ENCODE results near the gene COLQ. TPM values are rescaled to one million over a fixed set of nuclear protein-coding genes. Genes with fewer than 3 reads are reported as not detected.
A peak's percentile ranks its signal among the peaks of the same experiment; 100 is the strongest.

COLQ gene
- total RNA-seq, 1 donor from 2014 or later, result 1.5 TPM

GRCh38 chr3:15558581-15558980 lies 37.1 kb upstream of the COLQ start:
- Histone ChIP-seq H3K27ac (no peak overlapping the region), H3K9ac (no peak overlapping the region), H3F3A (ENCODE audit: low read depth) (peaks cover 17% of the 10 kb centered on the region), H2AFZ (replicated peaks) (no peak overlapping the region), H3K4me3 (no peak overlapping the region), H3K4me2 (no peak overlapping the region), H4K20me1 (ENCODE audit: low read depth) (no peaks in the 10 kb centered on the region), H3K79me2 (ENCODE audit: low read depth) (no peaks in the 10 kb centered on the region), H3K27me3 (no peaks in the 10 kb centered on the region), H3K9me3 (ENCODE audit: low read depth) (no peaks in the 10 kb centered on the region), H3K36me3 (no peaks in the 10 kb centered on the region), H3K4me1 (peaks cover 13% of the 10 kb centered on the region)
- Mint-ChIP-seq H3K36me3 (peaks cover 8% of the 10 kb centered on the region), H3K27ac (no peak overlapping the region), H3K9me3 (no peaks in the 10 kb centered on the region), H3K4me1 (no peaks in the 10 kb centered on the region), H3K4me3 (no peak overlapping the region), H3K27me3 (ENCODE audit: insufficient read depth, low read depth) (peaks cover 4% of the 10 kb centered on the region)
- no peak for TF ChIP-seq EZH2phosphoT487 (IDR thresholded peaks at IDR 0.05)
- TF ChIP-seq CTCF (IDR thresholded peaks at IDR 0.05), result no peak
- TF ChIP-seq EZH2 (IDR thresholded peaks at IDR 0.05), result no peak
- DNase-seq (ENCODE audit: low spot score), result no peak

- TF ChIP-seq EZH2phosphoT487 (IDR thresholded peaks at IDR 0.05), result no peak
- TF ChIP-seq CTCF (IDR thresholded peaks at IDR 0.05), result peak; percentile 75
- Histone ChIP-seq H3K79me2 (ENCODE audit: low read depth) (no peaks in the 10 kb centered on the region), H3F3A (ENCODE audit: low read depth) (peaks cover 17% of the 10 kb centered on the region), H3K9me3 (ENCODE audit: low read depth) (no peaks in the 10 kb centered on the region), H3K4me2 (no peak overlapping the region), H3K36me3 (no peaks in the 10 kb centered on the region), H2AFZ (replicated peaks) (no peak overlapping the region), H4K20me1 (ENCODE audit: low read depth) (no peaks in the 10 kb centered on the region), H3K4me3 (no peak overlapping the region), H3K4me1 (peaks cover 13% of the 10 kb centered on the region), H3K9ac (no peak overlapping the region), H3K27ac (no peak overlapping the region), H3K27me3 (no peaks in the 10 kb centered on the region)
- no peaks in the 10 kb centered on the region for H3K9me3 Mint-ChIP-seq
- DNase-seq (ENCODE audit: low spot score), result peak; percentile 57
- peaks cover 4% of the 10 kb centered on the region for H3K27me3 Mint-ChIP-seq (ENCODE audit: insufficient read depth, low read depth)
- H3K4me3 Mint-ChIP-seq, result no peak overlapping the region
- peaks cover 1% of the 10 kb centered on the region for H3K36me3 Mint-ChIP-seq
- no peak overlapping the region for H3K27ac Mint-ChIP-seq
- no peaks in the 10 kb centered on the region for H3K4me1 Mint-ChIP-seq
Measured at GRCh38 chr3:15557511-15557946, 36.0 kb upstream of the COLQ start.

- Mint-ChIP-seq H3K27ac (no peak overlapping the region), H3K4me3 (no peak overlapping the region), H3K9me3 (no peaks in the 10 kb centered on the region), H3K27me3 (ENCODE audit: insufficient read depth, low read depth) (peaks cover 4% of the 10 kb centered on the region), H3K36me3 (peaks cover 1% of the 10 kb centered on the region), H3K4me1 (no peaks in the 10 kb centered on the region)
- Histone ChIP-seq H3K4me2 (no peak overlapping the region), H3K9ac (no peak overlapping the region), H3K4me1 (peaks cover 13% of the 10 kb centered on the region), H3K27ac (no peak overlapping the region), H3K4me3 (no peak overlapping the region), H3F3A (ENCODE audit: low read depth) (peaks cover 15% of the 10 kb centered on the region), H2AFZ (replicated peaks) (no peak overlapping the region), H3K79me2 (ENCODE audit: low read depth) (no peaks in the 10 kb centered on the region), H3K36me3 (no peaks in the 10 kb centered on the region), H3K27me3 (no peaks in the 10 kb centered on the region), H4K20me1 (ENCODE audit: low read depth) (no peaks in the 10 kb centered on the region), H3K9me3 (ENCODE audit: low read depth) (no peaks in the 10 kb centered on the region)
- no peak for TF ChIP-seq EZH2 (IDR thresholded peaks at IDR 0.05)
- TF ChIP-seq EZH2phosphoT487 (IDR thresholded peaks at IDR 0.05), result no peak
- no peak for TF ChIP-seq CTCF (IDR thresholded peaks at IDR 0.05)
- DNase-seq (ENCODE audit: low spot score), result no peak
Measured at GRCh38 chr3:15556512-15556911, 35.0 kb upstream of the COLQ start.

Measured in neural progenitor cell (in vitro differentiated cells).